HFF-Myc (cell line): Measurements from ENCODE around the gene ZNF865.

Source experiments
- DNase-seq: peaks from one replicate; pipeline ENCODE4 v3.0.0-alpha.2; 2011; ENCODE audit warnings: low read depth; ENCODE audit errors: extremely low read depth
- H3K4me3 ChIP-seq: replicated peaks from 2 replicates; pipeline ENCODE4 v1.5.1; 2011; ENCODE audit warnings: low read depth, mild to moderate bottlenecking, control low read depth, low read length
- CTCF ChIP-seq: IDR thresholded peaks from 2 replicates; pipeline ENCODE4 v1.5.1; 2012; ENCODE audit warnings: mild to moderate bottlenecking, low read depth, low read length, control low read depth; ENCODE audit errors: missing control alignments

The ZNF865 gene

GRCh38 chr19:55599842-55600661 is 5.4 kb upstream of the ZNF865 start, which contains the start of gene ZNF524:
Gene ZNF524, plus strand, starts transcription at chr19:55600288. Its CDS starts 1,825 bp downstream, at chr19:55602113.
- peak; percentile 63 for DNase-seq
- peak within 1 kb of the TSS; percentile 80 for H3K4me3 ChIP-seq
- no peak for TF ChIP-seq CTCF

GRCh38 chr19:55600662-55601028 is 4.8 kb upstream of the ZNF865 start:
- no peak for TF ChIP-seq CTCF
- H3K4me3 ChIP-seq, result peak overlapping the region; percentile 80
- no peak for DNase-seq

- no peak for DNase-seq
- no peak for TF ChIP-seq CTCF
- H3K4me3 ChIP-seq, result peak overlapping the region; percentile 80
Observed at GRCh38 chr19:55601084-55601483, 4.4 kb upstream of the ZNF865 start.

GRCh38 chr19:55602104-55603001 is 3.1 kb upstream of the ZNF865 start:
- TF ChIP-seq CTCF, result no peak
- DNase-seq, result no peak
- no peak overlapping the region for H3K4me3 ChIP-seq

- no peak overlapping the region for H3K4me3 ChIP-seq
- TF ChIP-seq CTCF, result no peak
- no peak for DNase-seq
Observed at GRCh38 chr19:55603115-55603514, 2.3 kb upstream of the ZNF865 start.

GRCh38 chr19:55603581-55604292 is 1.7 kb upstream of the ZNF865 start:
- no peak for TF ChIP-seq CTCF
- no peak for DNase-seq
- peak overlapping the region; percentile 46; the same call in 1 of the 2 replicates for H3K4me3 ChIP-seq
